DMS114 treated with DMSO at 0.1 percent for 48 hours (cell line): Measurements from ENCODE around the gene NTPCR.
"Not testable (repeated sequence)": the region's sequence is repeated elsewhere in the genome, so short reads cannot be mapped to it uniquely, and the experiment has no call there.

ENCODE experiments used
- DNase-seq: peaks from one replicate; lab custom pipeline; 2025; ENCODE audit not compliant: unreplicated experiment; lab: John Stamatoyannopoulos, UW

The NTPCR gene

GRCh38 chr1:232950197-232951176 is at the start of gene NTPCR:
Gene NTPCR (plus strand): TSS chr1:232950611. CDS start chr1:232950711, 100 bp downstream.
- DNase-seq, result peak; percentile 80

GRCh38 chr1:232900818-232901217 is 49.6 kb upstream of the NTPCR start:
- no peak for DNase-seq

GRCh38 chr1:232901255-232901654 is 49.2 kb upstream of the NTPCR start:
- no peak for DNase-seq

- no peak for DNase-seq
Measured at GRCh38 chr1:232902774-232903350, 47.5 kb upstream of the NTPCR start.

GRCh38 chr1:232904131-232904530 is 46.3 kb upstream of the NTPCR start:
- no peak for DNase-seq

GRCh38 chr1:232904566-232904965 is 45.8 kb upstream of the NTPCR start:
- no peak for DNase-seq

- no peak for DNase-seq
Measured at GRCh38 chr1:232905331-232906034, 44.9 kb upstream of the NTPCR start.

GRCh38 chr1:232906441-232906840 is 44.0 kb upstream of the NTPCR start:
- no peak for DNase-seq

GRCh38 chr1:232908831-232909230 is 41.6 kb upstream of the NTPCR start:
- DNase-seq, result no peak

GRCh38 chr1:232909752-232910151 is 40.7 kb upstream of the NTPCR start:
- DNase-seq, result no peak

- DNase-seq, result no peak
Measured at GRCh38 chr1:232911027-232911599, 39.3 kb upstream of the NTPCR start.

GRCh38 chr1:232912845-232913580 is 37.4 kb upstream of the NTPCR start:
- DNase-seq, result no peak

GRCh38 chr1:232914271-232914670 is 36.1 kb upstream of the NTPCR start:
- DNase-seq, result not testable (repeated sequence)

- DNase-seq, result no peak
Measured at GRCh38 chr1:232915212-232915611, 35.2 kb upstream of the NTPCR start.

GRCh38 chr1:232917053-232917452 is 33.4 kb upstream of the NTPCR start:
- no peak for DNase-seq

- DNase-seq, result no peak
Measured at GRCh38 chr1:232921381-232921780, 29.0 kb upstream of the NTPCR start.

- DNase-seq, result no peak
Measured at GRCh38 chr1:232922485-232922884, 27.9 kb upstream of the NTPCR start.

GRCh38 chr1:232923739-232924386 is 26.5 kb upstream of the NTPCR start:
- DNase-seq, result no peak

- DNase-seq, result no peak
Measured at GRCh38 chr1:232924874-232925273, 25.5 kb upstream of the NTPCR start.
